OCI-LY1 (cell line): ENCODE measurements around the gene ZNF462.

ENCODE experiments used
- EZH2 ChIP-seq: fragments of 200-600 bp; sonication (generic), shearing (Covaris generic); IDR thresholded peaks from 2 replicates; pipeline ENCODE4 v1.8.0; 2017; ENCODE audit warnings: borderline replicate concordance, mixed run types, mild to moderate bottlenecking, antibody characterized with exemption, low read length, moderate library complexity, mixed read lengths
- TF ChIP-seq, protein P1 (sequence below): fragments of 200-600 bp; sonication (generic), shearing (Covaris generic); IDR thresholded peaks from 2 replicates; pipeline ENCODE4 v1.5.1; 2017; ENCODE audit warnings: mild to moderate bottlenecking, antibody characterized with exemption, low read length, moderate library complexity, mixed read lengths

DNA sequence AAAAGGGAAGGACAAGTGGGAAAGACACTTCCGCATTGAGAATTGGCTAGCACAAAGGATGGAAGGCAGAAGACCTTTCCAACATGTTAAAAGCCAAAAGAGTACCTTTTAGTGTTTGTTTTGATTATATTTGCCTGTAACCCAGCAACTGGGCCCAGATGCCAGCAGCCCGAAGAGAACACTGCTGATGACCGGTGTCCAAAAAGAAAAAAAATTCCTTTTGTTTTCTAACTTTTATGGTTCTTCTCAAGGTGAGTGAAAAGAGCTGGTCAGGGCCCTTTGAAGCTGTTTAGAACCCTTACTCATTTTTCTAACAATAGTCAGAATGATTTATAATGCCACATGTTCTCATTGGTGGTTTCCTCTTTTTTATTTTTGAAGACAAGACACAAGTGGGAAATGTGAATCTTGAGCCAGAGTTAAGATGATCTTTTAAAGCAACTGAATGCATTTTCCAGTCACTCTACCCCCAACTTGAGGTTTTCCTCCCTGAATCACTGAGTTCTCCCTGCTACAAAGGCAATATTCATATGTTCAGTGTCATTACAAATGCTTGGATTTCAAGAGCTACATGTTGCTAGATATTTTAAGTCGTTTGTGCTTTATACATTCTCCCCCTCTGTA is 32.3 kb upstream of the ZNF462 start:
- TF ChIP-seq, protein P1, sequence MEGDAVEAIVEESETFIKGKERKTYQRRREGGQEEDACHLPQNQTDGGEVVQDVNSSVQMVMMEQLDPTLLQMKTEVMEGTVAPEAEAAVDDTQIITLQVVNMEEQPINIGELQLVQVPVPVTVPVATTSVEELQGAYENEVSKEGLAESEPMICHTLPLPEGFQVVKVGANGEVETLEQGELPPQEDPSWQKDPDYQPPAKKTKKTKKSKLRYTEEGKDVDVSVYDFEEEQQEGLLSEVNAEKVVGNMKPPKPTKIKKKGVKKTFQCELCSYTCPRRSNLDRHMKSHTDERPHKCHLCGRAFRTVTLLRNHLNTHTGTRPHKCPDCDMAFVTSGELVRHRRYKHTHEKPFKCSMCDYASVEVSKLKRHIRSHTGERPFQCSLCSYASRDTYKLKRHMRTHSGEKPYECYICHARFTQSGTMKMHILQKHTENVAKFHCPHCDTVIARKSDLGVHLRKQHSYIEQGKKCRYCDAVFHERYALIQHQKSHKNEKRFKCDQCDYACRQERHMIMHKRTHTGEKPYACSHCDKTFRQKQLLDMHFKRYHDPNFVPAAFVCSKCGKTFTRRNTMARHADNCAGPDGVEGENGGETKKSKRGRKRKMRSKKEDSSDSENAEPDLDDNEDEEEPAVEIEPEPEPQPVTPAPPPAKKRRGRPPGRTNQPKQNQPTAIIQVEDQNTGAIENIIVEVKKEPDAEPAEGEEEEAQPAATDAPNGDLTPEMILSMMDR = no peak
- TF ChIP-seq EZH2 = no peak
